A673 (cell line): ENCODE data around the gene ADCY5.

Experiments used
- CTCF ChIP-seq: fragments of 300-800, 200-600 bp; sonication (generic); conservative IDR thresholded peaks from 2 replicates; pipeline ENCODE4 v1.5.1; 2017; ENCODE audit warnings: low read depth, mild to moderate bottlenecking, antibody characterized with exemption, low read length, moderate library complexity, mixed read lengths
- EZH2 ChIP-seq: fragments of 200-600 bp; sonication (generic); IDR thresholded peaks from 2 replicates; pipeline ENCODE4 v1.6.1; 2017; ENCODE audit warnings: borderline replicate concordance, low read depth, mild to moderate bottlenecking, mixed read lengths, antibody characterized with exemption, low read length; ENCODE audit not compliant: poor library complexity, severe bottlenecking

GRCh38 chr3:123406598-123406997 is 42.3 kb downstream of the ADCY5 start:
- TF ChIP-seq CTCF (no peak), EZH2 (no peak)
